Pancreas (tissue), 10 donors: ENCODE results near the gene IBA57. TPM values are rescaled to one million over a fixed set of nuclear protein-coding genes. Genes with fewer than 3 reads are reported as not detected.

ENCODE experiments used
- ATAC-seq, 4 donors: fragments of 200-7000 bp; cut with Tn5 transposase; one replicate each; pipeline versions ENCODE4 v1.8.0 to v1.9.1; 2020; ENCODE audit warnings: mild to moderate bottlenecking in 4 of 4, moderate library complexity in 4 of 4
- DNase-seq, 6 donors: peaks; one replicate each; pipeline ENCODE4 v3.0.0-alpha.2; 2020
- FAIRE-seq: peaks from 2 replicates; lab custom pipeline; 2012; peaks lifted over from hg19 to GRCh38; lab: Jason Lieb, UNC
- H3K27ac ChIP-seq, 4 donors: fragments of 200-600 bp; sonication (generic); 1 replicate in 3 of 4; 2 replicates in 1 of 4; pipeline versions ENCODE4 v1.5.0 to v1.8.0; 2020
- H3K27me3 ChIP-seq, 4 donors: fragments of 200-600 bp; one replicate each; pipeline ENCODE4 v1.8.0; 2021
- H3K36me3 ChIP-seq, 3 donors: fragments of 200-600 bp; sonication (generic) in 1 of 3; one replicate each; pipeline versions ENCODE4 v1.5.0 to v1.8.0; 2020 to 2021
- H3K4me1 ChIP-seq, 3 donors: fragments of 200-600 bp; one replicate each; pipeline ENCODE4 v1.8.0; 2021
- H3K4me3 ChIP-seq, 4 donors: fragments of 200-600 bp; sonication (generic) in 2 of 4; one replicate each; pipeline versions ENCODE4 v1.5.0 to v1.8.0; 2020 to 2021
- H3K9me3 ChIP-seq, 4 donors: fragments of 200-600 bp; one replicate each; pipeline ENCODE4 v1.8.0; 2021
- CTCF ChIP-seq, 4 donors: fragments of 200-600 bp; sonication (generic) in 3 of 4; IDR thresholded peaks; one replicate each; pipeline versions ENCODE4 v1.5.0 to v1.8.0; 2021; ENCODE audit warnings: antibody characterized with exemption in 4 of 4
- WGBS, 2 donors: extraction: QIAGEN DNeasy Blood & Tissue Kit; methylation state at CpG; one replicate each; pipeline ENCODE4 v1.1.7; 2013; 5-methylcytosine and 5-hydroxymethylcytosine counted together
- intact Hi-C, 3 donors: fragments of 100-400 bp; cut with DNase I; formaldehyde crosslinking; loops; one replicate each; pipeline versions ENCODE4 v1.11.1 to v1.14.2; 2022
- polyA plus RNA-seq, 2 donors: library from polyadenylated mRNA; stranded (reverse); fragments of 200-250 nt; gene quantifications; one replicate each; pipeline ENCODE4 v1.2.3, GENCODE V29; 2013
- total RNA-seq, 6 donors: library from RNA; stranded (reverse); fragmentation: NEBNext Ultra II Directional in 4 of 6; extraction: Animal tissue kit (Norgen Biotek cat#: 25700) in 4 of 6; gene quantifications; one replicate each; pipeline versions ENCODE4 v1.2.1 to v1.2.4, GENCODE V29; 2021 to 2023
- donor health status: healthy with polysubstance abuse.
- donor health status: DM: no; HTN: no; CAD: no; lungs with moderate emphysema.
- donor health status: DM: no; HTN: no; CAD: no.
- donor health status: control.
- donor health status: control.
- donor health status: Bipolar disorder and iron deficiency.
- donor health status: DM: yes; HTN: yes; CAD: no.
- donor health status: DM: no; HTN: no; CAD: no.
- donor health status: DM: no; HTN: no; CAD: no.
- donor health status: DM: yes; HTN: yes; CAD: no.

IBA57 gene
- total and polyA plus RNA-seq, 8 donors: 2.4 to 14.4 (median 7.0) TPM

DNA sequence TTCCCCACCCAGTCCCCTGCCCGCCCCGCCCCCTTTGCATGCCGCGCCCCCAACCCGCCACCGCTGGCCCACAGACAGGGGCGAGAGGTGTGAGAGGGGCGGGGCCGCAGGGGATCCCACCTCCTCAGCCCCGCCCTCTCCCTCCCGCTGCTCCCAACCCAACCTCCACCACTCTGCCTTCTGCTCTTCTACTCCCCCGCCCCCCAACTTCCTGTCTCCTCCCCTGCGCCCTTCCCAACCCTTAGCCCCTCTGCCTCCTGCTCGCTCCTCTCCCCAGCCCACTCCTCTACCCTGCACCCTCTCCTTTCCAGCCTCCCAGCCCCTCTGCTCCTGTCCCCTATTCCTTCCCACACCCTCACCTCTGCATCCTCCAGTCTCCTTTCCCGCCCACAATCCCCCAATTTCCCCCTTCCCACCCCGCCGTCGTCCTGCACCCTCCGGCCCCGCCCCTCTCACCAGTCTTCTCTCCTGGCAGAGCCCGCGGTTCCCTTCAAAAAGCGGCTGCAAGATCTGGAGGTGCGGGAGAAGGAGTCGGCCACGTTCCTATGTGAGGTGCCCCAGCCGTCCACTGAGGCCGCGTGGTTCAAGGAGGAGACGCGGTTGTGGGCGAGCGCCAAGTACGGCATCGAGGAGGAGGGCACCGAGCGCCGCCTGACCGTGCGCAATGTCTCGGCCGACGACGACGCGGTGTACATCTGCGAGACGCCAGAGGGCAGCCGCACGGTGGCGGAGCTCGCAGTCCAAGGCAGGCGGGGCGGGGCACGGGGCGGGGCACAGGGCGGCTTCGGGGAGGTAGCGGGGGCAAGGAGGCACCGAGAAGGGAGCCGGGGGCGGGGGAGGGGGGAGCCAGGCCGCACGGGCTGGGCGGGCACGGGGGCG is 47.6 kb downstream of the IBA57 start:
- Histone ChIP-seq H3K4me3 (peak overlapping the region; percentile 22 to 53 (median 32)), H3K4me1 (no peaks in the 10 kb centered on the region), H3K9me3 (no peaks in the 10 kb centered on the region), H3K27me3 (no peaks in the 10 kb centered on the region), H3K36me3 (no peaks in the 10 kb centered on the region), H3K27ac (peak overlapping the region in 1 of 4 donors; percentile 53)
- intact Hi-C loops: no loop called here
- FAIRE-seq (no peak), ATAC-seq (peak; percentile 92 to 97 (median 95)), DNase-seq (peak; percentile 86 to 95 (median 89))
- peak; percentile 10 to 29 (median 16) for TF ChIP-seq CTCF (IDR thresholded peaks at IDR 0.05)
- 1 to 2% methylated on average over 43 to 67 of the region's 67 CpGs for WGBS, 2 donors

DNA sequence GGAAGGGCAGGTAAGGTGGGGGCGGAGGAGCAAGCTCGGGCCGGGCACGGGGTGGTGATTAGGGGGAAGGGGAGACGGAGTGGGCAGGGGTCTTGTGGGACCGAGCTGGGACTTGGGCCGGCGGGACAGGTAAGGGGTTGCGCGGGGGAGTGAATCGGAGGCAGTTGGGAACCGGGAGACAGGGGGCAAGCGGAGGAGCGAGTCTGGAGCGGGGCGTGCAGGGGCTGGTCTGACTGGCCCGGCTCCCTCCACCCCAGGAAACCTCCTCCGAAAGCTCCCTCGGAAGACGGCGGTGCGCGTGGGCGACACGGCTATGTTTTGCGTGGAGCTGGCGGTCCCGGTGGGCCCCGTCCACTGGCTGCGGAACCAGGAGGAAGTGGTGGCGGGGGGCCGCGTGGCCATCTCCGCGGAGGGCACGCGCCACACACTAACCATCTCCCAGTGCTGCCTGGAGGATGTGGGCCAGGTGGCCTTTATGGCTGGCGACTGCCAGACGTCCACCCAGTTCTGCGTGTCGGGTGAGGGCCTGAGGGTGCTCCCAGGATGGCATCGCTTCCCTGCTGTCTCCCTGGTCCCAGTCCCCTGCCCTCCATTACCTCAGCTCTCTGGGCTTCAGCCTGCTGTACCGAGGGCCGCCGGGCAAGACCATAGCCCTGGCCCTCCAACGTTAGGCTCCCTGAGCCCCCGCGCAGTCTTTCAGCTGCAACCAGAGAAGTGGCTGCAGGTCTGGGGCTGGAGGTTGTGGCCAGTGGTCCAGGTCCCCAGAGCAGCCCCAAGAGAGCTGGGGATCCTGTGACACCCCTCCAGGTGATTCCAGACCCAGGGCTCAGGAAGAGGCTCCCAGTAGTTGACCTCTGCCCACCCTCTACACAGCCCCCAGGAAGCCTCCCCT is 48.6 kb downstream of the IBA57 start:
- no peak for FAIRE-seq
- peak in 3 of 4 donors; percentile 1 to 10 (median 4) for ATAC-seq

DNA sequence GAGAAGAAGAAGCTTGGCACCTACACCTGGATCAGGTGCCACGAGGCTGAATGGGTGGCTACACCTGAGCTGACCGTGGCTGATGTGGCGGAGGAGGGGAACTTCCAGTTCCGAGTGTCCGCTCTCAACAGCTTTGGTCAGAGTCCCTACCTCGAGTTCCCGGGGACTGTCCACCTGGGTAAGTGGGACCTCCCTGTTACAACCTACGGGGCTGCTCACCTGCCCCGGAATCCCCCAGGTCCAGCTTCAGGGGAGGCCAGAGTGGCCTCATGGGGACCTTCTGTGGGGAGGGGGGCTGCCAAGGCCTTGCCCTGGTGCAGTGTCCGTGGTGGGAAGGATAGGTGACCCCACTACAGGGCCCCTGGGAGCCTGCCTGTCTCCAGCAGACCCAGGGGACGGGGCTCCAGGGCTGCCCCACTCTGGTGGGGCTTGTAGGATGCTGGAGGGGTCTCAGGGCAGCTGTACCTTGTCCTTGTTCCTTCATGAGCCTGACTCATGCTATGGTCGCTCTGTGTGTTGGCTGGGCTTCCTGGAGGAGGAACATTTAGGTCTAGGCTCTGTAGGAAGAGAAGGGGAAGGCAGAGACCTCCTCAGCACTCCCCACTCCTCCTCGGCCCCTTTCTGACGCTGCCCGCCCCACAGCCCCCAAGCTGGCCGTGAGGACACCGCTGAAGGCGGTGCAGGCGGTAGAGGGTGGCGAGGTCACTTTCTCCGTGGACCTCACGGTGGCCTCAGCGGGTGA is 49.5 kb downstream of the IBA57 start:
- intact Hi-C loops: no loop called here
- 87 to 94% methylated on average over 23 of the region's 23 CpGs for WGBS, 2 donors
- Histone ChIP-seq H3K4me1 (no peaks in the 10 kb centered on the region), H3K27ac (no peak overlapping the region), H3K27me3 (no peaks in the 10 kb centered on the region), H3K9me3 (no peaks in the 10 kb centered on the region), H3K36me3 (no peaks in the 10 kb centered on the region), H3K4me3 (no peak overlapping the region)
- no peak for FAIRE-seq
- TF ChIP-seq CTCF (IDR thresholded peaks at IDR 0.05): no peak
- no peak for ATAC-seq
- peak in 1 of 6 donors; percentile 65 for DNase-seq

More for the DNA sequence above, 48.6 kb downstream of the IBA57 start:
- no peak overlapping the region for H3K27ac ChIP-seq
- no peaks in the 10 kb centered on the region for H3K36me3 ChIP-seq
- H3K27me3 ChIP-seq: no peaks in the 10 kb centered on the region
- H3K4me1 ChIP-seq: no peaks in the 10 kb centered on the region
- no peak for TF ChIP-seq CTCF (IDR thresholded peaks at IDR 0.05)
- H3K4me3 ChIP-seq: peak overlapping the region in 2 of 4 donors; percentile 37 to 53
- no peaks in the 10 kb centered on the region for H3K9me3 ChIP-seq
- DNase-seq: peak in 1 of 6 donors; percentile 42
- intact Hi-C loops: no loop called here
- 48 to 51% methylated on average over 48 of the region's 48 CpGs for WGBS, 2 donors

- peak in 1 of 6 donors; percentile 68 for DNase-seq
- intact Hi-C loops: no loop called here
These were observed 50.1 kb downstream of the IBA57 start for GRCh38 chr1:228215663-228216116.

More at GRCh38 chr1:228215663-228216116, 50.1 kb downstream of the IBA57 start:
- ATAC-seq (no peak), FAIRE-seq (no peak)
- Histone ChIP-seq H3K9me3 (no peaks in the 10 kb centered on the region), H3K27ac (no peak overlapping the region), H3K4me1 (no peaks in the 10 kb centered on the region), H3K4me3 (no peak overlapping the region), H3K36me3 (no peaks in the 10 kb centered on the region), H3K27me3 (no peaks in the 10 kb centered on the region)
- TF ChIP-seq CTCF (IDR thresholded peaks at IDR 0.05): no peak
- WGBS, 2 donors: 92 to 95% methylated on average over 13 of the region's 13 CpGs
